HepG2 (cell line): ENCODE data around the gene CCDC87. TPM values are rescaled to one million over a fixed set of nuclear protein-coding genes. Genes with fewer than 3 reads are reported as not detected.

ENCODE experiments used
- DPF2 ChIP-seq: sonication (generic); formaldehyde crosslinking; IDR thresholded peaks from 2 replicates; pipeline ENCODE4 v1.4.0; 2020; ENCODE audit warnings: mild to moderate bottlenecking, low read depth, missing genetic modification reagents, borderline replicate concordance
- GATAD1 ChIP-seq: IDR thresholded peaks from 2 replicates; pipeline ENCODE4 v1.6.1; 2016; ENCODE audit warnings: missing genetic modification reagents, missing compliant biosample characterization
- KMT2A ChIP-seq: sonication (generic); formaldehyde crosslinking; IDR thresholded peaks from 2 replicates; pipeline ENCODE4 v1.4.0; 2020; ENCODE audit warnings: missing genetic modification reagents
- MTA1 ChIP-seq: sonication (generic); formaldehyde crosslinking; IDR thresholded peaks from 2 replicates; pipeline ENCODE4 v1.4.0; 2020; ENCODE audit warnings: missing genetic modification reagents, mild to moderate bottlenecking, borderline replicate concordance
- NR2F6 ChIP-seq, 2 experiments: IDR thresholded peaks; 2 replicates each; pipeline ENCODE4 v1.6.1; 2016; ENCODE audit warnings: antibody characterized with exemption in 1 of 2, mild to moderate bottlenecking in 1 of 2
- ONECUT2 ChIP-seq: sonication (generic); formaldehyde crosslinking; IDR thresholded peaks from 2 replicates; pipeline ENCODE4 v1.4.0; 2020; ENCODE audit warnings: missing genetic modification reagents
- PPARG ChIP-seq: conservative IDR thresholded peaks from 2 replicates; pipeline ENCODE4 v1.6.1; 2016; ENCODE audit warnings: missing biosample characterization, missing genetic modification reagents
- STAT6 ChIP-seq: sonication (generic); formaldehyde crosslinking; IDR thresholded peaks from 2 replicates; pipeline ENCODE4 v1.4.0; 2020; ENCODE audit warnings: missing genetic modification reagents, mild to moderate bottlenecking, borderline replicate concordance
- TBX3 ChIP-seq: fragments of 450-650 bp; IDR thresholded peaks from 2 replicates; pipeline ENCODE4 v1.6.1; 2017; ENCODE audit warnings: antibody characterized with exemption, mild to moderate bottlenecking, inconsistent platforms, borderline replicate concordance
- YY1 ChIP-seq: IDR thresholded peaks from 2 replicates; pipeline ENCODE4 v1.6.1; 2011; ENCODE audit warnings: low read length, low read depth, moderate library complexity, mild to moderate bottlenecking; ENCODE audit not compliant: insufficient read depth, insufficient replicate concordance
- ZMAT5 ChIP-seq: sonication (generic); formaldehyde crosslinking; IDR thresholded peaks from 2 replicates; pipeline ENCODE4 v1.5.0; 2020; ENCODE audit warnings: mild to moderate bottlenecking, low read depth, missing genetic modification reagents, borderline replicate concordance
- ZNF143 ChIP-seq: sonication (generic); formaldehyde crosslinking; IDR thresholded peaks from 2 replicates; pipeline ENCODE4 v1.4.0; 2020; ENCODE audit warnings: missing genetic modification reagents
- ZNF609 ChIP-seq: sonication (generic); formaldehyde crosslinking; IDR thresholded peaks from 2 replicates; pipeline ENCODE4 v1.4.0; 2020; ENCODE audit warnings: mild to moderate bottlenecking, missing genetic modification reagents, borderline replicate concordance
- ZNF687 ChIP-seq: sonication (generic); formaldehyde crosslinking; IDR thresholded peaks from 2 replicates; pipeline ENCODE4 v1.5.1; 2020; ENCODE audit warnings: mild to moderate bottlenecking, missing genetic modification reagents, moderate library complexity
- ZNF775 ChIP-seq: sonication (generic); formaldehyde crosslinking; IDR thresholded peaks from 2 replicates; pipeline ENCODE4 v1.4.0; 2020; ENCODE audit warnings: missing genetic modification reagents, mild to moderate bottlenecking, moderate library complexity, borderline replicate concordance
- polyA plus RNA-seq, 8 experiments: library from polyadenylated mRNA; depleted of rRNA in 3 of 8; stranded (reverse) in 7 of 8; unstranded in 1 of 8; fragments of >200 nt; fragmentation: Illumina TruSeq in 4 of 8; extraction: Trizol in 4 of 8; gene quantifications; 2 replicates each; pipeline versions ENCODE4 v1.2.1 to v1.2.3, GENCODE V29; 2011 to 2016; ENCODE audit warnings: low read depth in 4 of 8, missing spikeins in 1 of 8, mixed read lengths in 1 of 8; ENCODE audit not compliant: insufficient read depth in 1 of 8
- total RNA-seq, 5 experiments: library from RNA; depleted of rRNA; stranded (reverse); fragments of >200 nt; fragmentation: Illumina TruSeq; extraction: Trizol; gene quantifications; 2 replicates each; pipeline ENCODE4 v1.2.3, GENCODE V29; 2016; ENCODE audit warnings: low read depth in 1 of 5

The CCDC87 gene
- total and polyA plus RNA-seq, 2 of the 13 experiments (the other 11 are each of a cell fraction or from before 2014, with no cell fraction given): 0.05 to 0.42 TPM

GRCh38 chr11:66579017-66579606, 13.8 kb downstream of the CCDC87 start (continued):
- TF ChIP-seq STAT6 (CRISPR knock-in tag) (no peak), ZNF609 (CRISPR knock-in tag) (no peak), PPARG (CRISPR knock-in tag) (no peak), YY1 (peak; percentile 37), ZNF143 (CRISPR knock-in tag) (no peak), ZNF775 (peak; percentile 99), GATAD1 (no peak), ZMAT5 (no peak), MTA1 (CRISPR knock-in tag) (peak; percentile 28; the same call in 1 of the 2 replicates), KMT2A (no peak), ONECUT2 (no peak), ZNF687 (CRISPR knock-in tag) (peak; percentile 74), TBX3 (no peak), NR2F6 (IDR thresholded peaks at IDR 0.05) (no peak), NR2F6 (CRISPR knock-in tag; IDR thresholded peaks at IDR 0.05) (peak; percentile 22; the same call in 1 of the 2 replicates), DPF2 (CRISPR knock-in tag) (no peak)
